OCI-LY1 (cell line): ENCODE results near the gene RIPK4.

ENCODE experiments used
- CTCF ChIP-seq: fragments of 200-600 bp; sonication (generic), shearing (Covaris generic); IDR thresholded peaks from 2 replicates; pipeline ENCODE4 v1.5.1; 2017; ENCODE audit warnings: mild to moderate bottlenecking, antibody characterized with exemption, low read length, moderate library complexity, mixed read lengths
- EZH2 ChIP-seq: fragments of 200-600 bp; sonication (generic), shearing (Covaris generic); IDR thresholded peaks from 2 replicates; pipeline ENCODE4 v1.8.0; 2017; ENCODE audit warnings: borderline replicate concordance, mixed run types, mild to moderate bottlenecking, antibody characterized with exemption, low read length, moderate library complexity, mixed read lengths

- TF ChIP-seq CTCF, result no peak
- no peak for TF ChIP-seq EZH2
Observed at GRCh38 chr21:41799763-41800162, 32.9 kb upstream of the RIPK4 start.
